HFFc6 (cell line): ENCODE results near the gene APBB3. TPM values are rescaled to one million over a fixed set of nuclear protein-coding genes. Genes with fewer than 3 reads are reported as not detected.
"Not testable (repeated sequence)": the region's sequence is repeated elsewhere in the genome, so short reads cannot be mapped to it uniquely, and the experiment has no call there.

ENCODE experiments used
- DNase-seq: peaks from one replicate; pipeline ENCODE4 v3.0.0-alpha.2; 2018
- H3K27ac Mint-ChIP-seq: 2 replicates; pipeline ENCODE4 v1.8.0; 2020; ENCODE audit warnings: mild to moderate bottlenecking, mixed read lengths
- H3K27me3 Mint-ChIP-seq: 2 replicates; pipeline ENCODE4 v1.8.0; 2021; ENCODE audit warnings: mild to moderate bottlenecking, moderate library complexity, mixed read lengths; ENCODE audit not compliant: insufficient read depth
- H3K36me3 Mint-ChIP-seq: 2 replicates; pipeline ENCODE4 v1.8.0; 2021; ENCODE audit warnings: low read depth, mixed read lengths
- H3K4me1 Mint-ChIP-seq: 2 replicates; pipeline ENCODE4 v1.8.0; 2020; ENCODE audit warnings: low read depth, mixed read lengths
- H3K4me3 Mint-ChIP-seq: 2 replicates; pipeline ENCODE4 v1.8.0; 2020; ENCODE audit warnings: mild to moderate bottlenecking, moderate library complexity, mixed read lengths
- H3K9me3 Mint-ChIP-seq: 2 replicates; pipeline ENCODE4 v1.8.0; 2020; ENCODE audit warnings: mild to moderate bottlenecking, mixed read lengths
- CTCF ChIP-seq: fragments of 200-600 bp; sonication (generic); IDR thresholded peaks from 2 replicates; pipeline ENCODE4 v1.5.0; 2021; ENCODE audit warnings: antibody characterized with exemption, mild to moderate bottlenecking
- total RNA-seq, 6 experiments: library from RNA; stranded (reverse); fragmentation: NEBNext Ultra II Directional; extraction: Animal tissue kit (Norgen Biotek cat#: 25700); gene quantifications; 2 replicates in 1 of 6; 3 replicates in 5 of 6; pipeline ENCODE4 v1.2.3, GENCODE V29; 2021

APBB3 gene
- total RNA-seq, 6 experiments from 2014 or later: 11.0 to 13.0 (median 11.7) TPM

DNA sequence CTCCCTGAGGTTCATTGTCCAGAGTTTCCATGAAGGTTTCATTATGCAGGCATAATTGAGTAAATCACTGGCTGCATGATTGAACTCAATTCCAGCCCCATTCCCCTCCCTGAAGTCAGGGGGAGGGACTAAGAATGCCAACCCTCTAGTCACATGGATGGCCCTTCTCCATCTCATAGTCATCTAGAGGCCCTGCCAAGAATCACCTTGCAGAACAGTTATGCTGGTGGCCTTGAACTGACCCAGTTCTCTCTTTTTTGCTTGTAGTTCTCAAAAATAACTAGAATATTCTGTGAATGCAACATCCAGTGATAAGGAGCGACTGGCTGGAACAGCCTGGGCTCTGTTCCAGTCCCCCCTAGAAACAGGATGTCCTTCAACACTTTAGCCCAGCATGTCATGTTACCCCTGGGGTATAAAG, 31.9 kb upstream of the APBB3 start:
- Mint-ChIP-seq H3K27ac (no peak overlapping the region), H3K36me3 (no peaks in the 10 kb centered on the region), H3K4me1 (peaks cover 10% of the 10 kb centered on the region), H3K4me3 (no peak overlapping the region), H3K27me3 (peaks cover 2% of the 10 kb centered on the region), H3K9me3 (no peaks in the 10 kb centered on the region)
- DNase-seq: no peak
- no peak for TF ChIP-seq CTCF

DNA sequence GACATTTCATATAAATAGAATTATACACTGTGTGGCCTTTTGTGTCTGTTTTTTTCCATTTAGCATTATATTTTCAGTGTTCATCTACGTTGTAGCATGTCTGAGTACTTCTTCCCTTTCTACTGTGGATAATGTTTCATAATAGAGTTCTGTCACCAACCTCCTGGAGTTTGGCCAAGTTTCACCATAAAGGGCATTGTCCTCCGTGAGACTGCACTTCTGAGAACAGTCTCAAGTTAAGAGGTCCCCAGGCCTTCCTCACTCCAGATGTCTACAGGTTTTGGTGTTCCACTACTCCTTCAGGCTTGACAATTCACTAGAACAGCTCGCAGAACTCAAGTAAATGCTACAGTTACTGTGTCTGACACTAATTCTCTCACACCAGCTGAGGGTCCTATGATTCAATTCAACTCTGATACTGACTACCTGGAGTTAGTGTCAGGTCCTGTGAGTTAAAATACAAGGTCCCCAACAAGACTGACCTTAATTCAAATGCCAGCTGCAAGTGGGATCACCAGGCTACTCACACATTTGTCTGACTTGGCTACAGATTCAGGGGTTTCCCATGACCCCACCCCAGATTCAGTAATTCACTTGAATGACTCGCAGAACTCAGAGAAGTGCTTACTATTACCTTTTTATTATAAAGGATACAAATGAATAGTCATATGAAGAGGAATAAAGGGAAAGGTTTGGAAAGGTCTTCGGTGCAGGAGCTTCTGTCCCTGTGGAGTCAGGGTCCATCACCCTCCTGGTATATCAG, 31.3 kb upstream of the APBB3 start:
- H3K4me3 Mint-ChIP-seq: no peak overlapping the region
- no peaks in the 10 kb centered on the region for H3K9me3 Mint-ChIP-seq
- peaks cover 2% of the 10 kb centered on the region for H3K27me3 Mint-ChIP-seq
- TF ChIP-seq CTCF: no peak
- H3K36me3 Mint-ChIP-seq: no peaks in the 10 kb centered on the region
- H3K4me1 Mint-ChIP-seq: peaks cover 13% of the 10 kb centered on the region
- no peak for DNase-seq
- H3K27ac Mint-ChIP-seq: no peak overlapping the region

GRCh38 chr5:140594169-140594568, 29.8 kb upstream of the APBB3 start:
- DNase-seq: no peak
- TF ChIP-seq CTCF: no peak
- peaks cover under 1% of the 10 kb centered on the region for H3K27me3 Mint-ChIP-seq
- no peaks in the 10 kb centered on the region for H3K36me3 Mint-ChIP-seq
- no peak overlapping the region for H3K4me3 Mint-ChIP-seq
- no peak overlapping the region for H3K27ac Mint-ChIP-seq
- peaks cover 21% of the 10 kb centered on the region for H3K4me1 Mint-ChIP-seq
- H3K9me3 Mint-ChIP-seq: no peaks in the 10 kb centered on the region

DNA sequence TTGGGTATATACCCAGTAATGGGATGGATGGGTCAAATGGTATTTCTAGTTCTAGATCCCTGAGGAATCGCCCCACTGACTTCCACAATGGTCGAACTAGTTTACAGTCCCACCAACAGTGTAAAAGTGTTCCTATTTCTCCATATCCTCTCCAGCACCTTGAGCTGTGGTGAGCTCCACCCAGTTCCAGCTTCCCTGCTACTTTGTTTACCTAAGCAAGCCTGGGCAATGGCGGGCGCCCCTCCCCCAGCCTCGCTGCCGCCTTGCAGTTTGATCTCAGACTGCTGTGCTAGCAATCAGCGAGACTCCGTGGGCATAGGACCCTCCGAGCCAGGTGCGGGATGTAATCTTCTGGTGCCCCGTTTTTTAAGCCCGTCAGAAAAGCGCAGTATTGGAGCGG, 28.7 kb upstream of the APBB3 start:
- H3K27me3 Mint-ChIP-seq, H3K36me3 Mint-ChIP-seq, H3K27ac Mint-ChIP-seq, DNase-seq, H3K9me3 Mint-ChIP-seq: not testable (repeated sequence)
- Mint-ChIP-seq H3K4me1 (peaks cover 32% of the 10 kb centered on the region), H3K4me3 (peak overlapping the region; percentile 33; the same call in 1 of the 2 replicates)

- TF ChIP-seq CTCF: no peak
- H3K36me3 Mint-ChIP-seq: no peaks in the 10 kb centered on the region
- H3K4me3 Mint-ChIP-seq: peak overlapping the region; percentile 13; the same call in 1 of the 2 replicates
- 0 out of 2 replicates have a peak overlapping the region, but pooled peaks have one; percentile 12 for H3K27ac Mint-ChIP-seq
- DNase-seq: peak; percentile 59
- H3K27me3 Mint-ChIP-seq: peaks cover 2% of the 10 kb centered on the region
- H3K9me3 Mint-ChIP-seq: no peaks in the 10 kb centered on the region
- peaks cover 38% of the 10 kb centered on the region for H3K4me1 Mint-ChIP-seq
Observed at GRCh38 chr5:140591747-140592372, 27.5 kb upstream of the APBB3 start.

GRCh38 chr5:140590861-140591260, 26.5 kb upstream of the APBB3 start:
- DNase-seq: no peak
- H3K27ac Mint-ChIP-seq: no peak overlapping the region
- no peak for TF ChIP-seq CTCF
- H3K4me1 Mint-ChIP-seq: peaks cover 38% of the 10 kb centered on the region
- H3K36me3 Mint-ChIP-seq: no peaks in the 10 kb centered on the region
- no peaks in the 10 kb centered on the region for H3K9me3 Mint-ChIP-seq
- peaks cover 2% of the 10 kb centered on the region for H3K27me3 Mint-ChIP-seq
- no peak overlapping the region for H3K4me3 Mint-ChIP-seq
